ENCODE measurements around the gene NFE2L3. TPM values are rescaled to one million over a fixed set of nuclear protein-coding genes. Genes with fewer than 3 reads are reported as not detected.
"Not testable (repeated sequence)": the region's sequence is repeated elsewhere in the genome, so short reads cannot be mapped to it uniquely, and the experiment has no call there.

NFE2L3 gene
- total and polyA plus RNA-seq, 2 donors from 2014 or later, result 5.2 to 12.5 TPM

DNA sequence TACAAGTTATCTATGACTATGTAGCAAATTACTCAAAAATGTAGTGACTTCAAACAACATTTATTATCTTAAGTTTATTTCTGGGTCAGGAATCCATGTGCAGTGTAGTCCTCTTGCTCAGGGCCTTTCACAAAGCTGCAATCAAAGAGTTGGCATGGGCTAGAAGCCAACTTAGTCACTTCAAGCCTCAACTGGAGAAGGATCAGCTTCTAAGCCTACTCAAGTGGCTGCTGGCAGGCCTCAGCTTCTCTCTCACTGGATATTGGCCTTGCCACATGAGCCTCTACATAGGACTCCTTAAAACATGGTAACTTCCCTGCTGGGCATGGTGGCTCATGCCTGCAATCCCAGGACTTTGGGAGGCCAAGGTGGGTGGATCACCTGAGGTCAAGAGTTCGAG, 5.0 kb upstream of the NFE2L3 start:
- Histone ChIP-seq H3K27ac (ENCODE audit: low read depth in 2 of 2, low read length in 2 of 2) (no peak overlapping the region), H3K36me3 (ENCODE audit: control insufficient read depth in 2 of 3, insufficient read depth in 3 of 3, low read length in 3 of 3) (no peaks in the 10 kb centered on the region), H3K9me3 (ENCODE audit: control insufficient read depth in 2 of 3, insufficient read depth in 1 of 3, low read length in 3 of 3) (no peaks in the 10 kb centered on the region), H3K4me3 (ENCODE audit: low read length in 3 of 3) (no peak overlapping the region), H3K9ac (ENCODE audit: low read length in 3 of 3) (no peak overlapping the region), H3K4me1 (ENCODE audit: control insufficient read depth in 2 of 3, insufficient read depth in 2 of 3, low read depth in 1 of 3, low read length in 3 of 3) (peaks cover 0 to 3% (median 0%) of the 10 kb centered on the region in 3 donors), H3K27me3 (ENCODE audit: control insufficient read depth, insufficient read depth, low read length) (no peaks in the 10 kb centered on the region)
- intact Hi-C loops (cut with DNase I), result no loop called here
- DNase-seq (no peak), FAIRE-seq (no peak)
- TF ChIP-seq, protein P1, sequence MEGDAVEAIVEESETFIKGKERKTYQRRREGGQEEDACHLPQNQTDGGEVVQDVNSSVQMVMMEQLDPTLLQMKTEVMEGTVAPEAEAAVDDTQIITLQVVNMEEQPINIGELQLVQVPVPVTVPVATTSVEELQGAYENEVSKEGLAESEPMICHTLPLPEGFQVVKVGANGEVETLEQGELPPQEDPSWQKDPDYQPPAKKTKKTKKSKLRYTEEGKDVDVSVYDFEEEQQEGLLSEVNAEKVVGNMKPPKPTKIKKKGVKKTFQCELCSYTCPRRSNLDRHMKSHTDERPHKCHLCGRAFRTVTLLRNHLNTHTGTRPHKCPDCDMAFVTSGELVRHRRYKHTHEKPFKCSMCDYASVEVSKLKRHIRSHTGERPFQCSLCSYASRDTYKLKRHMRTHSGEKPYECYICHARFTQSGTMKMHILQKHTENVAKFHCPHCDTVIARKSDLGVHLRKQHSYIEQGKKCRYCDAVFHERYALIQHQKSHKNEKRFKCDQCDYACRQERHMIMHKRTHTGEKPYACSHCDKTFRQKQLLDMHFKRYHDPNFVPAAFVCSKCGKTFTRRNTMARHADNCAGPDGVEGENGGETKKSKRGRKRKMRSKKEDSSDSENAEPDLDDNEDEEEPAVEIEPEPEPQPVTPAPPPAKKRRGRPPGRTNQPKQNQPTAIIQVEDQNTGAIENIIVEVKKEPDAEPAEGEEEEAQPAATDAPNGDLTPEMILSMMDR (IDR thresholded peaks at IDR 0.05; ENCODE audit: borderline replicate concordance, extremely low read depth, insufficient read depth), result no peak

GRCh38 chr7:26147646-26148306, 4.2 kb upstream of the NFE2L3 start:
- H3K36me3 ChIP-seq (ENCODE audit: control insufficient read depth in 2 of 3, insufficient read depth in 3 of 3, low read length in 3 of 3); H3K4me3 ChIP-seq (ENCODE audit: low read length in 3 of 3); H3K9me3 ChIP-seq (ENCODE audit: control insufficient read depth in 2 of 3, insufficient read depth in 1 of 3, low read length in 3 of 3); H3K27me3 ChIP-seq (ENCODE audit: control insufficient read depth, insufficient read depth, low read length); DNase-seq; H3K4me1 ChIP-seq (ENCODE audit: control insufficient read depth in 2 of 3, insufficient read depth in 2 of 3, low read depth in 1 of 3, low read length in 3 of 3); H3K9ac ChIP-seq (ENCODE audit: low read length in 3 of 3); FAIRE-seq; intact Hi-C loops (cut with DNase I); H3K27ac ChIP-seq (ENCODE audit: low read depth in 2 of 2, low read length in 2 of 2): not testable (repeated sequence)

GRCh38 chr7:26148307-26148700, 3.7 kb upstream of the NFE2L3 start:
- H3K27me3 ChIP-seq (ENCODE audit: control insufficient read depth, insufficient read depth, low read length); H3K4me3 ChIP-seq (ENCODE audit: low read length in 3 of 3); intact Hi-C loops (cut with DNase I); FAIRE-seq; H3K9ac ChIP-seq (ENCODE audit: low read length in 3 of 3); H3K36me3 ChIP-seq (ENCODE audit: control insufficient read depth in 2 of 3, insufficient read depth in 3 of 3, low read length in 3 of 3); DNase-seq; H3K4me1 ChIP-seq (ENCODE audit: control insufficient read depth in 2 of 3, insufficient read depth in 2 of 3, low read depth in 1 of 3, low read length in 3 of 3); H3K9me3 ChIP-seq (ENCODE audit: control insufficient read depth in 2 of 3, insufficient read depth in 1 of 3, low read length in 3 of 3); H3K27ac ChIP-seq (ENCODE audit: low read depth in 2 of 2, low read length in 2 of 2): not testable (repeated sequence)

DNA sequence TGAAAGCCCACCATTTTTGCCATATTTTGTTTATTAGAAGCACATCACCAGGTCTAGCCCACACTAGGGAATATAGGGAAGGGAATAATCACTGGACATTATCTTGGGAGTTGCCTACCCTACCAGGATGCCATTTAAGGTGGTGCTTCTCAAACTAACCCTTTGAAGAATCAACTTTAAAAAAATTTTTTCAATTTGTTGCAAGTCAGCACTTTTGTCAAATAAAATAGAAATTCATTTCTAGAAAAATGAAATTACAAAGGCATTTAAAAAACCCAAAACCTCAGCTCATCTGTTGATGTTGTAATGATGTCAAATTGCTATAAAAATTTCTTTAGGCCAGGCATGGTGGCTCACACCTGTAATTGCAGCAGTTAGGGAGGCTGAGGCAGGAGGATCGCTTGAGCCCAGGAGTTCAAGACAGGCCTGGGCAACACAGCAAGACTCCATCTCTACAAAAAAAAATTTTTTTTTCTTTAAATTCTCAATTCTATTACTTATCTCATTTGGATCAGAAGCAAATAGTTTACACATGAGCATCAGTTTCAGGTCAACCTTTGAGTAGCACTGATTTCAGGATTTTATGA, 2.5 kb upstream of the NFE2L3 start:
- Histone ChIP-seq H3K9me3 (ENCODE audit: control insufficient read depth in 2 of 3, insufficient read depth in 1 of 3, low read length in 3 of 3) (no peaks in the 10 kb centered on the region), H3K27ac (ENCODE audit: low read depth in 2 of 2, low read length in 2 of 2) (no peak overlapping the region), H3K36me3 (ENCODE audit: control insufficient read depth in 2 of 3, insufficient read depth in 3 of 3, low read length in 3 of 3) (no peaks in the 10 kb centered on the region), H3K4me1 (ENCODE audit: control insufficient read depth in 2 of 3, insufficient read depth in 2 of 3, low read depth in 1 of 3, low read length in 3 of 3) (peaks cover 0 to 8% (median 0%) of the 10 kb centered on the region in 3 donors), H3K4me3 (ENCODE audit: low read length in 3 of 3) (no peak overlapping the region), H3K27me3 (ENCODE audit: control insufficient read depth, insufficient read depth, low read length) (peaks cover 4% of the 10 kb centered on the region), H3K9ac (ENCODE audit: low read length in 3 of 3) (no peak overlapping the region)
- no peak for FAIRE-seq
- intact Hi-C loops (cut with DNase I), result no loop called here
- TF ChIP-seq, protein P1 (IDR thresholded peaks at IDR 0.05; ENCODE audit: borderline replicate concordance, extremely low read depth, insufficient read depth), result no peak
- DNase-seq, result no peak
